WTC11 (cell line): ENCODE data around the gene TMEM238.

Experiments used
- CTCF ChIP-seq: fragments of 200-600 bp; IDR thresholded peaks from 2 replicates; pipeline ENCODE4 v1.8.0; 2022; ENCODE audit warnings: antibody characterized with exemption
- ERG ChIP-seq: fragments of 250-450 bp; sonication (Bioruptor Pico); IDR thresholded peaks from 2 replicates; pipeline ENCODE4 v1.8.0; 2021; ENCODE audit warnings: mild to moderate bottlenecking
- NFYB ChIP-seq: sonication (generic); formaldehyde crosslinking; conservative IDR thresholded peaks from 2 replicates; pipeline ENCODE4 v1.8.0; 2022; ENCODE audit warnings: low read depth, missing genetic modification reagents
- SOX15 ChIP-seq: fragments of 250-450 bp; sonication (Bioruptor Pico); IDR thresholded peaks from 2 replicates; pipeline ENCODE4 v1.9.0; 2021; ENCODE audit warnings: mild to moderate bottlenecking

- TF ChIP-seq ERG (CRISPR knock-in tag) (no peak), CTCF (no peak), SOX15 (CRISPR knock-in tag) (no peak), NFYB (CRISPR knock-in tag) (peak; percentile 82)
Measured at GRCh38 chr19:55407800-55408532, 23.9 kb upstream of the TMEM238 start.
